Neural cell (in vitro differentiated cells): ENCODE measurements around the gene SLC25A47.

Experiments used
- CTCF ChIP-seq: fragments of 450-650 bp; IDR thresholded peaks from 2 replicates; pipeline ENCODE4 v1.5.1; 2014; ENCODE audit warnings: antibody characterized with exemption, mild to moderate bottlenecking, moderate library complexity; ENCODE audit not compliant: poor library complexity, severe bottlenecking
- EP300 ChIP-seq: fragments of 450-650 bp; conservative IDR thresholded peaks from 2 replicates; pipeline ENCODE4 v1.6.1; 2014; ENCODE audit warnings: antibody characterized with exemption, mild to moderate bottlenecking, moderate library complexity; ENCODE audit not compliant: poor library complexity, severe bottlenecking
- EZH2 ChIP-seq: fragments of 200-600, 300-800 bp; shearing (Covaris generic), sonication (generic); IDR thresholded peaks from 2 replicates; pipeline ENCODE4 v1.6.1; 2014; ENCODE audit warnings: antibody characterized with exemption, low read length, borderline replicate concordance, mild to moderate bottlenecking; ENCODE audit not compliant: insufficient read depth, poor library complexity, severe bottlenecking
- REST ChIP-seq: IDR thresholded peaks from 2 replicates; pipeline ENCODE4 v1.6.1; 2012; ENCODE audit warnings: borderline replicate concordance
- SMC3 ChIP-seq: fragments of 450-650 bp; conservative IDR thresholded peaks from 2 replicates; pipeline ENCODE4 v1.6.1; 2014; ENCODE audit warnings: antibody characterized with exemption, mild to moderate bottlenecking, moderate library complexity; ENCODE audit not compliant: poor library complexity
- TAF1 ChIP-seq: IDR thresholded peaks from 2 replicates; pipeline ENCODE4 v1.6.1; 2012; ENCODE audit warnings: low read depth

GRCh38 chr14:100362311-100362927, 39.3 kb downstream of the SLC25A47 start:
- no peak for TF ChIP-seq TAF1
- no peak for TF ChIP-seq CTCF
- no peak for TF ChIP-seq EP300
- no peak for TF ChIP-seq REST
- TF ChIP-seq SMC3, result no peak
- TF ChIP-seq EZH2, result no peak
